HEK293 (cell line): ENCODE data around the gene SAG.

ENCODE experiments used
- CTCF ChIA-PET: fragments of 350-600 bp; formaldehyde crosslinking; extraction: SDS; loops from one replicate; lab custom pipeline; 2021; ENCODE audit warnings: antibody characterized with exemption; lab: Yijun Ruan, JAX
- POLR2A ChIA-PET: fragments of 300-600 bp; formaldehyde crosslinking; extraction: SDS; loops from one replicate; lab custom pipeline; 2020; ENCODE audit warnings: antibody characterized with exemption, inconsistent platforms; lab: Yijun Ruan, JAX
- H3K27ac ChIP-seq: fragments of 200-500 bp; sonication (Bioruptor generic); 2 replicates; pipeline ENCODE4 v1.5.1; 2014; ENCODE audit warnings: low read depth, low read length, control low read depth, inconsistent platforms; ENCODE audit errors: extremely low read depth
- H3K36me3 ChIP-seq, 2 experiments: fragments of 200-500 bp in 1 of 2; sonication (Bioruptor generic) in 1 of 2; 1 replicate in 1 of 2; 2 replicates in 1 of 2; pipeline ENCODE4 v1.5.1; 2014 to 2017; ENCODE audit warnings: inconsistent platforms in 2 of 2, low read length in 2 of 2; ENCODE audit not compliant: control insufficient read depth in 2 of 2, insufficient read depth in 1 of 2
- H3K4me1 ChIP-seq: fragments of 200-500 bp; sonication (Bioruptor generic); 2 replicates; pipeline ENCODE4 v1.5.1; 2014; ENCODE audit warnings: mild to moderate bottlenecking, low read length, inconsistent platforms; ENCODE audit not compliant: control insufficient read depth, insufficient read depth
- H3K4me3 ChIP-seq: 2 replicates; pipeline ENCODE4 v1.5.1; 2011; ENCODE audit warnings: low read depth, mild to moderate bottlenecking, control low read depth, low read length, moderate library complexity
- H3K9me3 ChIP-seq: fragments of 200-500 bp; sonication (Bioruptor generic); 2 replicates; pipeline ENCODE4 v1.5.1; 2014; ENCODE audit warnings: low read depth, low read length, inconsistent platforms; ENCODE audit not compliant: control insufficient read depth, insufficient read depth
- GLI2 ChIP-seq: fragments of 450-650 bp; formaldehyde crosslinking; IDR thresholded peaks from 2 replicates; pipeline ENCODE4; 2017; ENCODE audit warnings: missing biosample characterization, missing genetic modification characterization, low read depth, borderline replicate concordance
- GLI4 ChIP-seq: fragments of 450-650 bp; formaldehyde crosslinking; IDR thresholded peaks from 2 replicates; pipeline ENCODE4 v1.5.1; 2016; ENCODE audit warnings: missing biosample characterization, missing genetic modification characterization
- KLF7 ChIP-seq: fragments of 450-650 bp; formaldehyde crosslinking; IDR thresholded peaks from 2 replicates; pipeline ENCODE4 v1.5.1; 2016; ENCODE audit warnings: missing biosample characterization, missing genetic modification characterization, borderline replicate concordance
- SP7 ChIP-seq: fragments of 450-650 bp; formaldehyde crosslinking; IDR thresholded peaks from 2 replicates; pipeline ENCODE4 v1.5.1; 2016; ENCODE audit warnings: missing biosample characterization, missing genetic modification characterization
- ZBTB21 ChIP-seq: fragments of 450-650 bp; formaldehyde crosslinking; IDR thresholded peaks from 2 replicates; pipeline ENCODE4 v1.5.1; 2017; ENCODE audit warnings: missing biosample characterization, missing genetic modification characterization
- ZBTB7A ChIP-seq: fragments of 450-650 bp; formaldehyde crosslinking; IDR thresholded peaks from 2 replicates; pipeline ENCODE4 v1.5.1; 2016; ENCODE audit warnings: low read depth, missing biosample characterization, missing genetic modification characterization
- ZNF114 ChIP-seq: fragments of 450-650 bp; formaldehyde crosslinking; IDR thresholded peaks from 2 replicates; pipeline ENCODE4 v1.5.0; 2017; ENCODE audit warnings: missing biosample characterization, missing genetic modification characterization
- ZNF138 ChIP-seq: fragments of 450-650 bp; formaldehyde crosslinking; IDR thresholded peaks from 2 replicates; pipeline ENCODE4 v1.5.1; 2016; ENCODE audit warnings: missing biosample characterization, missing genetic modification characterization, borderline replicate concordance
- ZNF146 ChIP-seq: fragments of 450-650 bp; formaldehyde crosslinking; IDR thresholded peaks from 2 replicates; pipeline ENCODE4 v1.5.1; 2016; ENCODE audit warnings: missing biosample characterization, missing genetic modification characterization
- ZNF169 ChIP-seq: fragments of 450-650 bp; formaldehyde crosslinking; IDR thresholded peaks from 2 replicates; pipeline ENCODE4 v1.5.1; 2016; ENCODE audit warnings: missing biosample characterization, missing genetic modification characterization
- ZNF239 ChIP-seq: fragments of 450-650 bp; formaldehyde crosslinking; IDR thresholded peaks from 2 replicates; pipeline ENCODE4 v1.5.1; 2016; ENCODE audit warnings: missing biosample characterization, missing genetic modification characterization
- ZNF24 ChIP-seq: fragments of 450-650 bp; formaldehyde crosslinking; IDR thresholded peaks from 2 replicates; pipeline ENCODE4 v1.5.1; 2016; ENCODE audit warnings: missing biosample characterization, missing genetic modification characterization
- ZNF324 ChIP-seq: fragments of 450-650 bp; formaldehyde crosslinking; IDR thresholded peaks from 2 replicates; pipeline ENCODE4 v1.5.1; 2016; ENCODE audit warnings: missing biosample characterization, missing genetic modification characterization
- ZNF571 ChIP-seq: fragments of 450-650 bp; formaldehyde crosslinking; IDR thresholded peaks from 2 replicates; pipeline ENCODE4 v1.5.0; 2017; ENCODE audit warnings: missing biosample characterization, missing genetic modification characterization
- ZNF707 ChIP-seq: fragments of 450-650 bp; formaldehyde crosslinking; IDR thresholded peaks from 2 replicates; pipeline ENCODE4 v1.5.1; 2016; ENCODE audit warnings: missing biosample characterization, missing genetic modification characterization
- TF ChIP-seq, protein P1 (sequence below): fragments of 450-650 bp; formaldehyde crosslinking; IDR thresholded peaks from 2 replicates; pipeline ENCODE4 v1.5.1; 2016; ENCODE audit warnings: missing biosample characterization, missing genetic modification characterization
- TF ChIP-seq, protein P2 (sequence below): fragments of 450-650 bp; formaldehyde crosslinking; IDR thresholded peaks from 2 replicates; pipeline ENCODE4 v1.5.1; 2016; ENCODE audit warnings: missing biosample characterization, missing genetic modification characterization
- TF ChIP-seq, protein P3 (sequence below): fragments of 450-650 bp; formaldehyde crosslinking; IDR thresholded peaks from 2 replicates; pipeline ENCODE4 v1.5.1; 2017; ENCODE audit warnings: missing biosample characterization, mild to moderate bottlenecking, missing genetic modification characterization, moderate library complexity
- TF ChIP-seq, protein P4 (sequence below): fragments of 450-650 bp; formaldehyde crosslinking; IDR thresholded peaks from 2 replicates; pipeline ENCODE4 v1.5.1; 2016; ENCODE audit warnings: missing biosample characterization, missing genetic modification characterization
- TF ChIP-seq, protein P5 (sequence below): IDR thresholded peaks from 2 replicates; pipeline ENCODE4 v1.6.1; 2011; ENCODE audit warnings: mild to moderate bottlenecking, low read depth, low read length, borderline replicate concordance

Gene SAG

DNA sequence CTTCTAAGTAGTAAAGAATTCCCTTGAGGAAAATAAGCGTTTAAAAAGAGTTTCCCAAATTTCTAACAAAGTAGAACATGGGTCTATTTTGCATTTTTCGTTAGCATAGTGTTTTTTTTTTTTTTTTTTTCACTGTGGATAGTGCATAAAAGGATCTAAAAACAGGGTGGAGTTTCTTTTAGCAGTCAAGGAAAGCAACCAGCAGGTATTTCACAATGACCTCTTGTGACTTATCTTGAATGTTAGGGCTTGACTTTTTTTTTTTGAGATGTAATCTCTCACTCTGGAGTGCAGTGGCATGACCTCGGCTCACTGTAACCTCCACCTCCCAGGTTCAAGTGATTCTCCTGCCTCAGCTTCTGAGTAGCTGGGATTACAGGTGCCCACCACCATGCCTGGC, 31.8 kb downstream of the SAG start:
- H3K36me3 ChIP-seq, result no peaks in the 10 kb centered on the region
- no peaks in the 10 kb centered on the region for H3K4me1 ChIP-seq
- no peak overlapping the region for H3K4me3 ChIP-seq
- no peak for TF ChIP-seq ZNF571
- TF ChIP-seq, protein P1, sequence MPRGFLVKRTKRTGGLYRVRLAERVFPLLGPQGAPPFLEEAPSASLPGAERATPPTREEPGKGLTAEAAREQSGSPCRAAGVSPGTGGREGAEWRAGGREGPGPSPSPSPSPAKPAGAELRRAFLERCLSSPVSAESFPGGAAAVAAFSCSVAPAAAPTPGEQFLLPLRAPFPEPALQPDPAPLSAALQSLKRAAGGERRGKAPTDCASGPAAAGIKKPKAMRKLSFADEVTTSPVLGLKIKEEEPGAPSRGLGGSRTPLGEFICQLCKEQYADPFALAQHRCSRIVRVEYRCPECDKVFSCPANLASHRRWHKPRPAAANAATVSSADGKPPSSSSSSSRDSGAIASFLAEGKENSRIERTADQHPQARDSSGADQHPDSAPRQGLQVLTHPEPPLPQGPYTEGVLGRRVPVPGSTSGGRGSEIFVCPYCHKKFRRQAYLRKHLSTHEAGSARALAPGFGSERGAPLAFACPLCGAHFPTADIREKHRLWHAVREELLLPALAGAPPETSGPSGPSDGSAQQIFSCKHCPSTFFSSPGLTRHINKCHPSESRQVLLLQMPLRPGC (tag by site-specific recombination), result no peak
- TF ChIP-seq ZNF138, result no peak
- no peak for TF ChIP-seq ZNF169 (tag by site-specific recombination)
- TF ChIP-seq, protein P2, sequence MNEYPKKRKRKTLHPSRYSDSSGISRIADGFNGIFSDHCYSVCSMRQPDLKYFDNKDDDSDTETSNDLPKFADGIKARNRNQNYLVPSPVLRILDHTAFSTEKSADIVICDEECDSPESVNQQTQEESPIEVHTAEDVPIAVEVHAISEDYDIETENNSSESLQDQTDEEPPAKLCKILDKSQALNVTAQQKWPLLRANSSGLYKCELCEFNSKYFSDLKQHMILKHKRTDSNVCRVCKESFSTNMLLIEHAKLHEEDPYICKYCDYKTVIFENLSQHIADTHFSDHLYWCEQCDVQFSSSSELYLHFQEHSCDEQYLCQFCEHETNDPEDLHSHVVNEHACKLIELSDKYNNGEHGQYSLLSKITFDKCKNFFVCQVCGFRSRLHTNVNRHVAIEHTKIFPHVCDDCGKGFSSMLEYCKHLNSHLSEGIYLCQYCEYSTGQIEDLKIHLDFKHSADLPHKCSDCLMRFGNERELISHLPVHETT (tag by site-specific recombination), result no peak
- TF ChIP-seq ZBTB21 (tag by site-specific recombination), result no peak
- TF ChIP-seq GLI2, result no peak
- TF ChIP-seq ZNF324 (tag by site-specific recombination), result no peak
- TF ChIP-seq KLF7 (tag by site-specific recombination), result no peak
- no peak for TF ChIP-seq ZNF114 (tag by site-specific recombination)
- TF ChIP-seq, protein P3, sequence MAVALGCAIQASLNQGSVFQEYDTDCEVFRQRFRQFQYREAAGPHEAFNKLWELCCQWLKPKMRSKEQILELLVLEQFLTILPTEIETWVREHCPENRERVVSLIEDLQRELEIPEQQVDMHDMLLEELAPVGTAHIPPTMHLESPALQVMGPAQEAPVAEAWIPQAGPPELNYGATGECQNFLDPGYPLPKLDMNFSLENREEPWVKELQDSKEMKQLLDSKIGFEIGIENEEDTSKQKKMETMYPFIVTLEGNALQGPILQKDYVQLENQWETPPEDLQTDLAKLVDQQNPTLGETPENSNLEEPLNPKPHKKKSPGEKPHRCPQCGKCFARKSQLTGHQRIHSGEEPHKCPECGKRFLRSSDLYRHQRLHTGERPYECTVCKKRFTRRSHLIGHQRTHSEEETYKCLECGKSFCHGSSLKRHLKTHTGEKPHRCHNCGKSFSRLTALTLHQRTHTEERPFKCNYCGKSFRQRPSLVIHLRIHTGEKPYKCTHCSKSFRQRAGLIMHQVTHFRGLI (tag by site-specific recombination), result no peak
- no peak for TF ChIP-seq ZNF24 (tag by site-specific recombination)
- TF ChIP-seq, protein P4, sequence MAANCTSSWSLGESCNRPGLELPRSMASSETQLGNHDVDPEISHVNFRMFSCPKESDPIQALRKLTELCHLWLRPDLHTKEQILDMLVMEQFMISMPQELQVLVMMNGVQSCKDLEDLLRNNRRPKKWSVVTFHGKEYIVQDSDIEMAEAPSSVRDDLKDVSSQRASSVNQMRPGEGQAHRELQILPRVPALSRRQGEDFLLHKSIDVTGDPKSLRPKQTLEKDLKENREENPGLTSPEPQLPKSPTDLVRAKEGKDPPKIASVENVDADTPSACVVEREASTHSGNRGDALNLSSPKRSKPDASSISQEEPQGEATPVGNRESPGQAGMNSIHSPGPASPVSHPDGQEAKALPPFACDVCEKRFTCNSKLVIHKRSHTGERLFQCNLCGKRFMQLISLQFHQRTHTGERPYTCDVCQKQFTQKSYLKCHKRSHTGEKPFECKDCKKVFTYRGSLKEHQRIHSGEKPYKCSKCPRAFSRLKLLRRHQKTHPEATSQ (tag by site-specific recombination), result no peak
- TF ChIP-seq ZNF239 (tag by site-specific recombination), result no peak
- TF ChIP-seq SP7 (tag by site-specific recombination), result no peak
- TF ChIP-seq, protein P5, sequence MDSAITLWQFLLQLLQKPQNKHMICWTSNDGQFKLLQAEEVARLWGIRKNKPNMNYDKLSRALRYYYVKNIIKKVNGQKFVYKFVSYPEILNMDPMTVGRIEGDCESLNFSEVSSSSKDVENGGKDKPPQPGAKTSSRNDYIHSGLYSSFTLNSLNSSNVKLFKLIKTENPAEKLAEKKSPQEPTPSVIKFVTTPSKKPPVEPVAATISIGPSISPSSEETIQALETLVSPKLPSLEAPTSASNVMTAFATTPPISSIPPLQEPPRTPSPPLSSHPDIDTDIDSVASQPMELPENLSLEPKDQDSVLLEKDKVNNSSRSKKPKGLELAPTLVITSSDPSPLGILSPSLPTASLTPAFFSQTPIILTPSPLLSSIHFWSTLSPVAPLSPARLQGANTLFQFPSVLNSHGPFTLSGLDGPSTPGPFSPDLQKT, result no peak
- no peak for TF ChIP-seq GLI4 (tag by site-specific recombination)
- no peak for TF ChIP-seq ZNF707 (tag by site-specific recombination)
- TF ChIP-seq ZBTB7A (tag by site-specific recombination), result no peak
- H3K27ac ChIP-seq, result no peak overlapping the region
- no peaks in the 10 kb centered on the region for H3K9me3 ChIP-seq
- ChIA-PET CTCF (no interaction called here), POLR2A (interaction anchor here (0.6 kb wide), 1 partner anchor 53 kb away, joined by 4 read pairs; no protein-coding TSS in a partner anchor)

DNA sequence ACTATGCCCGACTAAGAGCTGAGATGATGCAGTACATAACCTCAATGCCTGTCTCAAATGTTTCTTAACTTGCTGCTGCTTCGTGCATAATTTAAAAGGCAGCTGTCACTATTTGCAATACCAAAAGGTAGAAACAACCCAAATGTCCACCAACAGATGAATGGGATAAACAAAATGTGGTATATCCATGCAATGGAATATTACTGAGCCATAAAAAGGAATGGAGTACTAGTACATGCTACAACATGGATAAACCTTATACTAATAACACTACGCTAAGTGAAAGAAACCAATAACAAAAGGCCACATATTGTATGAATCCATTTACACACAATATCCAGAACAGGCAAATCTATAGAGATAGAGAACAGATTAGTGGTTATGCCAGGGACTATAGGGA, 33.7 kb downstream of the SAG start:
- Histone ChIP-seq H3K4me1 (no peaks in the 10 kb centered on the region), H3K4me3 (no peak overlapping the region), H3K9me3 (no peaks in the 10 kb centered on the region), H3K36me3 (no peaks in the 10 kb centered on the region), H3K27ac (no peak overlapping the region)
- CTCF ChIA-PET, result no interaction called here
- peak; percentile 77 for TF ChIP-seq ZNF146 (tag by site-specific recombination)
- TF ChIP-seq, protein P3 (tag by site-specific recombination), result no peak
- TF ChIP-seq, all 188 proteins: peak for 1
- POLR2A ChIA-PET, result no interaction called here
